H1 (cell line): ENCODE data around the gene EEF1AKMT2.

Source experiments
- BACH1 ChIP-seq: IDR thresholded peaks from 2 replicates; pipeline ENCODE4 v1.6.1; 2012; ENCODE audit warnings: low read length, improper control_type of control experiment
- BRCA1 ChIP-seq: IDR thresholded peaks from 2 replicates; pipeline ENCODE4 v1.6.1; 2012; ENCODE audit warnings: low read depth, low read length, improper control_type of control experiment
- CBX8 ChIP-seq: fragments of 300-800, 300-1000 bp; sonication (generic); IDR thresholded peaks from 2 replicates; pipeline ENCODE4 v1.7.1; 2016; ENCODE audit warnings: low read depth, low read length, borderline replicate concordance
- CEBPB ChIP-seq: IDR thresholded peaks from 2 replicates; pipeline ENCODE4 v1.6.1; 2012; ENCODE audit warnings: low read depth, low read length
- CTCF ChIP-seq, 3 experiments: IDR thresholded peaks; 1 replicate in 2 of 3; 2 replicates in 1 of 3; pipeline versions ENCODE4 v1.5.1 to v1.6.1; 2011; ENCODE audit warnings: low read length in 3 of 3, mild to moderate bottlenecking in 3 of 3, inconsistent platforms in 2 of 3, low read depth in 1 of 3, moderate library complexity in 1 of 3; ENCODE audit not compliant: insufficient read depth in 1 of 3; ENCODE audit errors: control extremely low read depth in 1 of 3
- RAD21 ChIP-seq, 2 experiments: IDR thresholded peaks in 1 of 2; conservative IDR thresholded peaks in 1 of 2; 2 replicates each; pipeline ENCODE4 v1.6.1; 2011; ENCODE audit warnings: low read depth in 2 of 2, low read length in 2 of 2, improper control_type of control experiment in 1 of 2, inconsistent platforms in 1 of 2, mild to moderate bottlenecking in 1 of 2, moderate library complexity in 1 of 2
- TAF1 ChIP-seq: IDR thresholded peaks from 2 replicates; pipeline ENCODE4 v1.6.1; 2011; ENCODE audit warnings: mild to moderate bottlenecking, low read depth, low read length

- TF ChIP-seq CBX8: no peak
- no peak for TF ChIP-seq CTCF (IDR thresholded peaks at IDR 0.05; ENCODE audit: control extremely low read depth in 1 of 3, insufficient read depth in 1 of 3, low read depth in 1 of 3, low read length in 3 of 3)
- TF ChIP-seq RAD21 (IDR thresholded peaks at IDR 0.05 in 1 of 2, conservative IDR thresholded peaks at IDR 0.05 in 1 of 2; ENCODE audit: low read depth in 2 of 2, low read length in 2 of 2): no peak
- no peak for TF ChIP-seq CEBPB
- TF ChIP-seq BRCA1: no peak
- no peak for TF ChIP-seq TAF1
- TF ChIP-seq BACH1: no peak
Observed at GRCh38 chr10:124723826-124724225, 67.9 kb downstream of the EEF1AKMT2 start.
